Breast epithelium (tissue), 4 donors: ENCODE results near the gene GORASP1. TPM values are rescaled to one million over a fixed set of nuclear protein-coding genes. Genes with fewer than 3 reads are reported as not detected.
A peak's percentile ranks its signal among the peaks of the same experiment; 100 is the strongest.

ENCODE experiments used
- DNase-seq, 2 donors: peaks; one replicate each; pipeline ENCODE4 v3.0.0-alpha.2; 2019; ENCODE audit warnings: low spot score in 2 of 2
- H3K27ac ChIP-seq, 2 donors: fragments of 200-600 bp; sonication (generic) in 1 of 2; one replicate each; pipeline ENCODE4 v1.5.1; 2016 to 2019; ENCODE audit warnings: mild to moderate bottlenecking in 1 of 2
- H3K27me3 ChIP-seq, 2 donors: fragments of 200-600 bp; sonication (generic) in 1 of 2; one replicate each; pipeline versions ENCODE4 v1.5.1 to v1.6.0; 2017 to 2019; ENCODE audit warnings: control low read depth in 1 of 2, mild to moderate bottlenecking in 1 of 2
- H3K36me3 ChIP-seq: fragments of 200-600 bp; one replicate; pipeline ENCODE4 v1.5.1; 2019
- H3K4me1 ChIP-seq, 2 donors: fragments of 200-600 bp; sonication (generic); one replicate each; pipeline ENCODE4 v1.5.1; 2016 to 2019; ENCODE audit warnings: control low read depth in 1 of 2
- H3K4me3 ChIP-seq, 3 donors: fragments of 200-600 bp; sonication (generic); 1 replicate in 2 of 3; 2 replicates in 1 of 3; pipeline ENCODE4 v1.5.1; 2016 to 2019; ENCODE audit warnings: mild to moderate bottlenecking in 3 of 3, moderate library complexity in 2 of 3
- H3K9me3 ChIP-seq, 2 donors: fragments of 200-600 bp; sonication (generic) in 1 of 2; one replicate each; pipeline ENCODE4 v1.5.1; 2016 to 2019; ENCODE audit warnings: control low read depth in 1 of 2
- POLR2A ChIP-seq: fragments of 450-650 bp; IDR thresholded peaks from one replicate; pipeline ENCODE4 v1.6.1; 2016; ENCODE audit warnings: antibody characterized with exemption, mild to moderate bottlenecking, moderate library complexity
- POLR2AphosphoS5 ChIP-seq, 3 donors: sonication (generic); formaldehyde crosslinking; IDR thresholded peaks; one replicate each; pipeline ENCODE4 v1.6.1; 2017; ENCODE audit warnings: antibody characterized with exemption in 3 of 3
- intact Hi-C: fragments of 100-400 bp; cut with DNase I; formaldehyde crosslinking; loops from one replicate; pipeline ENCODE4 v1.15.1; 2023; ENCODE audit warnings: low total_unique reads
- total RNA-seq, 3 donors: library from RNA; depleted of rRNA; stranded (reverse); fragments of >200 nt; gene quantifications; one replicate each; pipeline ENCODE4 v1.1.0, GENCODE V29; 2016
- TF ChIP-seq, protein P1 (sequence below), 3 donors: fragments of 450-650 bp; IDR thresholded peaks; one replicate each; pipeline ENCODE4 v1.5.1; 2016 to 2017; ENCODE audit warnings: antibody characterized with exemption in 3 of 3, mild to moderate bottlenecking in 3 of 3, moderate library complexity in 3 of 3

Gene GORASP1
- total RNA-seq, 3 donors from 2014 or later, result 58.2 to 98.8 (median 77.3) TPM

DNA sequence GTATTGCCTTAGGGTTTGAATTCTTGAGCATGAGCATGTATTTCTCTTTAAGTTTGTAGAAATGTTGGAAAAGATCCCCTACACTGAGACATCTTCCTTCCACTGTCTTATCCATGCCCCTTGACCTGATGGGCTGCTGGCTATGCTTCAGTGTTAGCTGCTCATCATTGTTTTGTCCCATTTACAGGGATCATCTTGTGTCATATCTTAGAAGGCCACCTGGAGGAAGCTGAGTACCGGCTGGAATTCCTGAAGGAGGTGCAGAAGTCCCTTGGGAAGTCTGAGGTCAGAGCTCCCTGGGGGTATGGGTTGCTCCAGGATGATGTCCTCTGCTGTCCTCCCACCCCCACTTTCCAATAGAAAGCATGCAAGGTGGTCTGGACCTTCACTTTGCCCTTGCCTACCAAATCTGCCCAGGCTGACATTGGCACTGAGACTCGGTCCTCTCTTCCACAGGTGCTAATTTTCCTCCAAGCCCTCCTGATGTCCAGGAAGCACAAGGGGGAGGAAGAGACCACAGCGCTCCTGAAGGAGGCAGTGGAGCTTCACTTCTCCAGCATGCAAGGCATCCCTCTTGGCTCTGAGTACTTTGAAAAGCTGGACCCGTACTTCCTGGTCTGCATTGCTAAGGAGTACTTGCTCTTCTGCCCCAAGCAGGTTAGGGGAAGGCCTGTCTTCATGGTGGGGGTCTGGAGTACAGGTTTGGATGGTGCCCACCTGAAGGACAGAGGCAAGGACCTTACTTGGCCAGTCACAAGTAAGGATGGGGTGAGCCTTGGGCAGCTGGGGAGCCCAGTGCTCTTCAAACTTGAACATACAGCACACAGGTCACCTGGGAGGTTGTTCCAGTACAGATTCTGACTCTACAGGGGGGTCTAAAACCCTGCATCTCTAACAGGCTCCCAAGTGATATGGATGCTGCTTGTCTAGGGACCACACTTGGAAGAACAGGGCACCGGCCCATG is 17.7 kb upstream of the GORASP1 start:
- Histone ChIP-seq H3K9me3 (no peaks in the 10 kb centered on the region), H3K27me3 (no peaks in the 10 kb centered on the region), H3K4me1 (peaks cover 0 to 5% of the 10 kb centered on the region in 2 donors), H3K36me3 (no peaks in the 10 kb centered on the region), H3K27ac (peak overlapping the region; percentile 78 to 93), H3K4me3 (no peak overlapping the region)
- peak; percentile 57 to 58 for DNase-seq
- intact Hi-C loops, result no loop called here
- TF ChIP-seq POLR2A (no peak), POLR2AphosphoS5 (IDR thresholded peaks at IDR 0.05) (peak in 1 of 3 donors; percentile 39)
- TF ChIP-seq, protein P1, sequence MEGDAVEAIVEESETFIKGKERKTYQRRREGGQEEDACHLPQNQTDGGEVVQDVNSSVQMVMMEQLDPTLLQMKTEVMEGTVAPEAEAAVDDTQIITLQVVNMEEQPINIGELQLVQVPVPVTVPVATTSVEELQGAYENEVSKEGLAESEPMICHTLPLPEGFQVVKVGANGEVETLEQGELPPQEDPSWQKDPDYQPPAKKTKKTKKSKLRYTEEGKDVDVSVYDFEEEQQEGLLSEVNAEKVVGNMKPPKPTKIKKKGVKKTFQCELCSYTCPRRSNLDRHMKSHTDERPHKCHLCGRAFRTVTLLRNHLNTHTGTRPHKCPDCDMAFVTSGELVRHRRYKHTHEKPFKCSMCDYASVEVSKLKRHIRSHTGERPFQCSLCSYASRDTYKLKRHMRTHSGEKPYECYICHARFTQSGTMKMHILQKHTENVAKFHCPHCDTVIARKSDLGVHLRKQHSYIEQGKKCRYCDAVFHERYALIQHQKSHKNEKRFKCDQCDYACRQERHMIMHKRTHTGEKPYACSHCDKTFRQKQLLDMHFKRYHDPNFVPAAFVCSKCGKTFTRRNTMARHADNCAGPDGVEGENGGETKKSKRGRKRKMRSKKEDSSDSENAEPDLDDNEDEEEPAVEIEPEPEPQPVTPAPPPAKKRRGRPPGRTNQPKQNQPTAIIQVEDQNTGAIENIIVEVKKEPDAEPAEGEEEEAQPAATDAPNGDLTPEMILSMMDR (IDR thresholded peaks at IDR 0.05), result peak in 2 of 3 donors; percentile 50 to 71

DNA sequence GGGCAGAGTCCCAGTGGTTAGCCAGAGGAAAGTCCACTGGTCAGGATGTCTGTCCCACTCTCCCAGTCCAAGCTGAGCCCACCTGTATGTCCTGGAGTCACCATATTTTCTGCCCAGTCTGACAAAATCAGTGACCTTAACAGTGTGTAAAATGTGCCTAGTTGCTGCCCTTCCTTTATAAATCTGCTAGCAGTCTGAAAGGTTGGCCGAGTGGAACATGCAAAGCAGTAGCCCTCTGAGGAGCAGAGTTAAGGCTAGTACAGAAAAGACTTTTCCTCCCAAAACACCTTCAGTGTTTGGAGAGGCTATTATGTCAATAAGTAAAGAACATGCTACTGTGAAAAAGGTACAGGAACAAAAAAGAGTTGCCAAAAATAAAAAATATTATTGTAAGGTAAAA is 15.4 kb upstream of the GORASP1 start:
- H3K27me3 ChIP-seq, result no peaks in the 10 kb centered on the region

DNA sequence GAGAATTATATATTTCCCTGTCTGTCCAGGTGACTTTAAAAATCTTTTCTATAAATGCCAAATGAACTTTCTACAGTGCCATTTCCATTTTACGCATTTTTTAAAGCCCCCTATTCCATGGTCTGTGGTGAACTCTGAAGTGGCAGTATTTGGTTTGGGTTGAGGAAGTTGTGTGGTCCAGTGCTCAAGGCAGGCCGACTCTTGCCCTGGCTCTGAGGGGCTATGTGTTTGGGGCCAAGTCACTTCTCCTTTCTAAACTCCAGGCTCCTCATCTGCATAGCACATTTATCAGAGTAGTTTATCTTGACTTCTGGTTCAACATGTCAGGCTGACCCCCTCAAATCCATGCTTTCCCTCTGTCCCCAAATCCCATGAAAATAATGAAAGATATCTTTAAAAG is 14.2 kb upstream of the GORASP1 start:
- Histone ChIP-seq H3K36me3 (no peaks in the 10 kb centered on the region), H3K27ac (no peak overlapping the region), H3K27me3 (no peaks in the 10 kb centered on the region), H3K4me1 (peaks cover 0 to 5% of the 10 kb centered on the region in 2 donors), H3K9me3 (no peaks in the 10 kb centered on the region), H3K4me3 (no peak overlapping the region)
- peak in 1 of 2 donors; percentile 1 for DNase-seq
- TF ChIP-seq, protein P1 (IDR thresholded peaks at IDR 0.05), result no peak
- TF ChIP-seq POLR2A (no peak), POLR2AphosphoS5 (IDR thresholded peaks at IDR 0.05) (no peak)
- intact Hi-C loops, result no loop called here

More for the DNA sequence above, 15.4 kb upstream of the GORASP1 start:
- no peak overlapping the region for H3K4me3 ChIP-seq
- intact Hi-C loops, result no loop called here
- H3K36me3 ChIP-seq, result no peaks in the 10 kb centered on the region
- H3K4me1 ChIP-seq, result peaks cover 0 to 5% of the 10 kb centered on the region in 2 donors
- DNase-seq, result peak in 1 of 2 donors; percentile 3
- TF ChIP-seq, protein P1 (IDR thresholded peaks at IDR 0.05), result no peak
- TF ChIP-seq POLR2A (no peak), POLR2AphosphoS5 (IDR thresholded peaks at IDR 0.05) (no peak)
- no peaks in the 10 kb centered on the region for H3K9me3 ChIP-seq
- no peak overlapping the region for H3K27ac ChIP-seq

DNA sequence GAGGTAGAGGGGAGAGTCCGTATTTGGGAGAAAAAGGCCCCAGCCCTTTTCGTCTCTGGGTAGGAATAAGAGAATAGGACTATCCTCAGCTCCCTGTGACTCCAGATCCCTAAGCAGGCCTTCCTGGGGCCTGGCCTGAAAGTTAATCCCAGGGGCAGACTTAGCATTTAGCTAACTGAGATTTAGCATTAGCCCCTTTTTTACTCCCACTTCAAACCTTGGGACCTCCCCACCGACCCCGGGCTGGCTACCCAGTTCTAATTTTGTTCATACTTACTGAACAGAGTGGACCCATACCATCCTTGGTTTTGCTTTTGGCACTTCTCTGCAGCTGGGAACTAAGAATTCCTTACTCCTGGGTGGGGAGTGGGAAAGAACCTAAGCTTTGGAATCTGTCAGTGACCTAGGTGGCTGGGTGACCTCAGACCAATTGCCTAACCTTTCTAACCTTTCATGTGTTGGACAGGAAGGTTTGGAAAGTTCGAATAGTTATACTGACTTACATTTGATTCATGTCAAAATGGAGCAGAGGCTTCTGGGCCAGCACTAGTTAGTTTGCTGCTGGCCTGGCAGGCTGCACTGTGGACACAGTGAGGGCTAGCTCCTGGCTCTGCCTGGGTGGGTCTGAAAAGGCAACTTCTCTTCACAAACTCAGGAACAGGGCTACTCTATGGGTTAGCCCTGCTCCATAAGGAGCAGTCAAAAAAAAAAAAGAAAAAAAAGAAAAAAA is 11.7 kb upstream of the GORASP1 start:
- TF ChIP-seq, protein P1 (IDR thresholded peaks at IDR 0.05), result no peak
- TF ChIP-seq POLR2AphosphoS5 (IDR thresholded peaks at IDR 0.05), result no peak
- no peak for TF ChIP-seq POLR2A
- intact Hi-C loops, result no loop called here
- Histone ChIP-seq H3K27ac (no peak overlapping the region), H3K9me3 (no peaks in the 10 kb centered on the region), H3K36me3 (no peaks in the 10 kb centered on the region), H3K4me1 (no peaks in the 10 kb centered on the region), H3K27me3 (no peaks in the 10 kb centered on the region), H3K4me3 (no peak overlapping the region)
- DNase-seq, result no peak
